ENCODE measurements around the gene PTPRR. TPM values are rescaled to one million over a fixed set of nuclear protein-coding genes. Genes with fewer than 3 reads are reported as not detected.
A peak's percentile ranks its signal among the peaks of the same experiment; 100 is the strongest.

PTPRR gene
- total RNA-seq, 2 donors from 2014 or later: 21.8 to 43.8 TPM

DNA sequence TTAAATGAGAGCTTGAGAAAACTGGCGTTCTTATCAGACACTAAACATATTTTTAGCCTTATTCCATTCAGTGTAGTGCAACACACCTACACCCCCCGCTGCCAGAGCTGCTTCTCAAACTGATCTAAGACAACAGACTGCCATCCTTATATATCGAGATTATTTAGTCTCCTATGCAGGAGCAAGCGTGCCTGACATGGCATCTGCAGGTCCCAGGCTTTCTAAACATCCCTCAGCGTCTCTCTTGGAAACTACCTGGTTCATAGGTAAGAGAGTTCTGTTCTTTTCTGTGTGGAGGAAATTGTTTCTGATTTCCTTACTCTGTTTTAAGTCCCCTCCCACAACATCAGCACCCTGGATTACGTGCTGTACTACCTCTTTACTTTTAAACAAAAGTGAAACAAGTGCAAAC, 166.2 kb downstream of the PTPRR start:
- peak; percentile 35 for DNase-seq
- H3K27ac ChIP-seq: peak overlapping the region; percentile 12
- no peak overlapping the region for H3K9ac ChIP-seq (ENCODE audit: low read depth in 2 of 2, low read length in 2 of 2)

DNA sequence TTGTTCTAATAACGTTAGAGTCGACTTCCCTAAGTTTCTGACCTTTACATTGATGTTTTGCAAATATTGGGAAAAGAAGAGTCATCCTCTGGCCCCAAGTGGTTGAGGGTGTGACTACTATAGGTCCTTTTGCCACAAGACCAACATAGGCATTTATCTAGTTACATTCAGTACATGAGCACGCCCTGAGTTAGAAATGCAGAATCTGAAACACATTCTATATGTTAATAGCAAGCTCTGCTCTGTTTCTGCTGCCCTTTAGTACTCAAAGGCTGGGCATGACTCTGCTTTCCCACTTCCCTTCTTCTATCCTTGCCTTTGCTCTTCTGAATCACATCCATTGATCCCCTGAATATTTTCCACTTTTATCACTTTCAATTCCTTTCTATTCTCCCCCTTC, 168.2 kb downstream of the PTPRR start:
- Histone ChIP-seq H3K9ac (ENCODE audit: low read depth in 2 of 2, low read length in 2 of 2) (no peak overlapping the region), H3K36me3 (no peaks in the 10 kb centered on the region), H3K27me3 (no peaks in the 10 kb centered on the region), H3K9me3 (no peaks in the 10 kb centered on the region), H3K4me1 (no peaks in the 10 kb centered on the region), H3K27ac (no peak overlapping the region), H3K4me3 (peak overlapping the region; percentile 5)
- TF ChIP-seq, protein P1, sequence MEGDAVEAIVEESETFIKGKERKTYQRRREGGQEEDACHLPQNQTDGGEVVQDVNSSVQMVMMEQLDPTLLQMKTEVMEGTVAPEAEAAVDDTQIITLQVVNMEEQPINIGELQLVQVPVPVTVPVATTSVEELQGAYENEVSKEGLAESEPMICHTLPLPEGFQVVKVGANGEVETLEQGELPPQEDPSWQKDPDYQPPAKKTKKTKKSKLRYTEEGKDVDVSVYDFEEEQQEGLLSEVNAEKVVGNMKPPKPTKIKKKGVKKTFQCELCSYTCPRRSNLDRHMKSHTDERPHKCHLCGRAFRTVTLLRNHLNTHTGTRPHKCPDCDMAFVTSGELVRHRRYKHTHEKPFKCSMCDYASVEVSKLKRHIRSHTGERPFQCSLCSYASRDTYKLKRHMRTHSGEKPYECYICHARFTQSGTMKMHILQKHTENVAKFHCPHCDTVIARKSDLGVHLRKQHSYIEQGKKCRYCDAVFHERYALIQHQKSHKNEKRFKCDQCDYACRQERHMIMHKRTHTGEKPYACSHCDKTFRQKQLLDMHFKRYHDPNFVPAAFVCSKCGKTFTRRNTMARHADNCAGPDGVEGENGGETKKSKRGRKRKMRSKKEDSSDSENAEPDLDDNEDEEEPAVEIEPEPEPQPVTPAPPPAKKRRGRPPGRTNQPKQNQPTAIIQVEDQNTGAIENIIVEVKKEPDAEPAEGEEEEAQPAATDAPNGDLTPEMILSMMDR (IDR thresholded peaks at IDR 0.05): no peak
- no peak for DNase-seq
- intact Hi-C loops (cut with DNase I): no loop called here

More for the DNA sequence above, 166.2 kb downstream of the PTPRR start:
- no peaks in the 10 kb centered on the region for H3K9me3 ChIP-seq
- H3K4me3 ChIP-seq: peak overlapping the region; percentile 5
- intact Hi-C loops (cut with DNase I): no loop called here
- H3K4me1 ChIP-seq: no peaks in the 10 kb centered on the region
- TF ChIP-seq, protein P1 (IDR thresholded peaks at IDR 0.05): no peak
- H3K27me3 ChIP-seq: no peaks in the 10 kb centered on the region
- H3K36me3 ChIP-seq: no peaks in the 10 kb centered on the region

DNA sequence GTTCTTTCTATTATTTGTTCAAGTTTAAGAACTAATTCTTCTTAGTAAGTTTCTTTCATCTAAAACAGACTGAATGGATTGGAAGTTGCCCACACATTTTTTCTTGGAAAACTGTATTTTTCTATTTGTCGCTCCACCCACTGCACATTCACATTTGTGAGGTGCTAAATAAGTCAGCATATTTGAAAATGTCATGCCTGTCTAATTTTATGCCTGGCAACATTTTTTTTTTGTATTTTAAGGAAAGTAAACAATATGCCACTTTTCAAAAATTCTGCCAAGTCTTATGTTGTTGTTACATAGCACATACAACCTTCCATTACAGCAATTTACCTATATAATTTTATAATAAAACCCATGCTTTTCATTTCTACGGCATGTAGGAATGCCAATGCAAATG, 170.6 kb downstream of the PTPRR start:
- H3K4me1 ChIP-seq: no peaks in the 10 kb centered on the region
- DNase-seq: no peak
- intact Hi-C loops (cut with DNase I): no loop called here
- no peaks in the 10 kb centered on the region for H3K27me3 ChIP-seq
- no peak overlapping the region for H3K27ac ChIP-seq
- no peak overlapping the region for H3K9ac ChIP-seq (ENCODE audit: low read depth in 2 of 2, low read length in 2 of 2)
- TF ChIP-seq, protein P1 (IDR thresholded peaks at IDR 0.05): no peak
- H3K4me3 ChIP-seq: no peak overlapping the region
- H3K9me3 ChIP-seq: no peaks in the 10 kb centered on the region
- H3K36me3 ChIP-seq: no peaks in the 10 kb centered on the region

DNA sequence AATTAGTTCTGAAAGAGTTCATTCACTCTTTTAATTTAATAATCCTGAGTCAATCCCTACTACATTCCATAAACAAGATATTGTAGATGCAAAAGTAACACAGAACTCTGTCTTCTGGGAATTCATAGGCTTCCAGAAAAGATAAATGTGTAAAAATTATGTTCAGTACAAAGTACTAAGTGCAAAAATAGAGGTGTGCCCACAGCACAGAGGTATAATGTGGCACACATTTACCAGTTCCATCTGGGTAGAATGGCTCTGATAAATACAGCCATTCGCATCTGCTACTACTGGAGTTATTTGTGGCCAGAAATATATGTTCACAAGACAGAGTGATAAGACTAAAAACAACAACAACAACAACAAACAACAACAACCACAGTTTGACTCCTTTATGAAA, 171.7 kb downstream of the PTPRR start:
- DNase-seq: no peak
- H3K27ac ChIP-seq: no peak overlapping the region
- no peaks in the 10 kb centered on the region for H3K27me3 ChIP-seq

DNA sequence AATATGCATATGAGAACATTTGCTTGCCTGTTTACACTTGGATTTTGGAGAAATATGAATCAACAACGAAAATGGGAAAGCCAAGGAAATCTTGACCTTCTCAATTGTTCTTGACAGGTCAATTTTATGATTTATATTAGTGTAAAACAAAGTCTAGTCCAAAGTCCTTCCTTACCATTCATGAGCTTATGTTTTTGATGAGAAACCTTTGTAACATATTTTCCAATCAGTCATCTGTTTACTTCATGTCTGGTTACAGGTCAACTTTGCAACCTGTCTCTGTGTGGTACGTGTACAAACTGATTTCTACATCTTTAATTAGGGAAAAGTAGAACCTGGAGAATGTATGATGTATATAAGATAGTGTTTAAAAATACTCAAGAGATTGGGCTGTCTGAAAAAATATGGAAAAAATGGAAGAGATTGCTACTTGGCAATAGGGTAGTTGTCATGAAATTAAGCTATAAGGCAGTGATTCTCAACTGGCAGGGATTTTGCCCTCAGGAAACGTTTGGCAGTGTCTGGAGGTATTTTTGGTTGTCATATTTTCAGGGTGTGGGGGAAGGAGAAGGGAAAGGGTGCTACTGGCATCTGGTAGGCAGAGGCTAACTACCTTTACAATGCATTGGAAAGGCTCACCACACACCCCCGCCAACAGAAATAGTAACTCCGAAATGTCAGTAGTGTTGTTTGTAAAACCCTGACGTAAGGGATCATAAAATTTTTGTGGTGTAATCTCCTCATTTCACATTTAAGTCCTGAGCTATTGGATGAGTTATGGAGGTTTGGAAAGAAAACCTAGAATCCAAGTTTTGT, 172.9 kb downstream of the PTPRR start:
- H3K9ac ChIP-seq (ENCODE audit: low read depth in 2 of 2, low read length in 2 of 2): no peak overlapping the region
- H3K4me1 ChIP-seq: no peaks in the 10 kb centered on the region
- TF ChIP-seq, protein P1 (IDR thresholded peaks at IDR 0.05): no peak
- no peak overlapping the region for H3K27ac ChIP-seq
- no peak for DNase-seq
- no peak overlapping the region for H3K4me3 ChIP-seq
- intact Hi-C loops (cut with DNase I): no loop called here
- H3K36me3 ChIP-seq: no peaks in the 10 kb centered on the region
- no peaks in the 10 kb centered on the region for H3K9me3 ChIP-seq
- no peaks in the 10 kb centered on the region for H3K27me3 ChIP-seq

More for the DNA sequence above, 171.7 kb downstream of the PTPRR start:
- Histone ChIP-seq H3K4me1 (no peaks in the 10 kb centered on the region), H3K9ac (ENCODE audit: low read depth in 2 of 2, low read length in 2 of 2) (no peak overlapping the region), H3K36me3 (no peaks in the 10 kb centered on the region), H3K4me3 (no peak overlapping the region), H3K9me3 (no peaks in the 10 kb centered on the region)
- intact Hi-C loops (cut with DNase I): no loop called here
- TF ChIP-seq, protein P1 (IDR thresholded peaks at IDR 0.05): no peak

Data from colonic mucosa (tissue), 4 donors.